Activated effector memory CD4-positive, alpha-beta T cell treated with Interleukin-2 at 50 U/mL for 16 hours (primary cell): Measurements from ENCODE around the gene MYO5A.
"Not testable (repeated sequence)": the region's sequence is repeated elsewhere in the genome, so short reads cannot be mapped to it uniquely, and the experiment has no call there.

Source experiments
- DNase-seq: peaks from one replicate; pipeline ENCODE4 v3.0.0-alpha.2; 2020

The MYO5A gene

GRCh38 chr15:52459701-52460100 is 69.0 kb downstream of the MYO5A start:
- not testable (repeated sequence) for DNase-seq

DNA sequence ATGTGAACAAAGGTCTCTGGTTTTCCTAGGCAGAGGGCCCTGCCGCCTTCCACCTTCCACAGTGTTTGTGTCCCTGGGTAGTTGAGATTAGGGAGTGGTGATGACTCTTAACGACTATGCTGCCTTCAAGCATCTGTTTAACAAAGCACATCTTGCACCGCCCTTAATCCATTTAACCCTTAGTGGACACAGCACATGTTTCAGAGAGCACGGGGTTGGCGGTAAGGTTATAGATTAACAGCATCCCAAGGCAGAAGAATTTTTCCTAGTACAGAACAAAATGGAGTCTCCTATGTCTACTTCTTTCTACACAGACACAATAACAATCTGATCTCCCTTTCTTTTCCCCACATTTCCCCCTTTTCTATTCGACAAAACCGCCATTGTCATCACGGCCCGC is 69.4 kb downstream of the MYO5A start:
- not testable (repeated sequence) for DNase-seq

DNA sequence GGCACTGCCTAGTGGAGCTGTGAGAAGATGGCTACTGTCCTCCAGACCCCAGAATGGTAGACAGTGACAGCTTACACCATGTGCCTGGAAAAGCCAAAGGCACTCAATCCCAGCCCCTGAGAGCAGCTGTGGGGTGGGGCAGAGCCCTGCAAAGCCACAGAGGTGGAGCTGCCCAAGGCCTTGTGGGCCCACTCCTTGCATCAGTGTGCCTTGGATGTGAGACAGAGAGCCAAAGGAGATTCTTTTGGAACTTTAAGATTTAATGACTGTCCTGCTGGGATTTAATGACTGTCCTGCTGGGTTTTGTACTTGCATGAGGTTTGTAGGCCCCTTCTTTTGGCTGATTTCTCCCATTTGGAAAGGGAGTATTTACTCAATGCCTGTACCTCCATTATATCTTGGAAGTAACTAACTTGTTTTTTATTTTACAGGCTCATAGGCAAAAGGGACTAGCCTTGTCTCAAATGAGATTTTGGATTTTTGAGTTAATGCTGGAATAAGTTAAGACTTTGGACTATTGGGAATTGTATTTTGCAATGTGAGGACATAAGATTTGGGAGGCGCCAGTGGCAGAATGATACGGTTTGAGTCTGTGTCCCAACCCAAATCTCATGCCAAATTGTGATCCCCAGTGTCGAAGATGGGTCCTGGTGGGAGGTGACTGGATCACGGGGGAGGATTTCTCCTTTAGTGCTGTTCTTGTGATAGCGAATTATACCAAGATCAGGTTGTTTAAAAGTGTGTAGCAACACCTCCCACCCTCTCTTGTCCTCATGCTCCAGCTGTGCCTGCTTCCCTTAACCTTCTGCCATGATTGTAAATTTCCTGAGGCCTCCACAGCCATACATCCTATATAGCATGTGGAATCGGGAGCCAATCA is 80.4 kb downstream of the MYO5A start:
- DNase-seq, result no peak

- no peak for DNase-seq
These were observed 82.7 kb downstream of the MYO5A start for GRCh38 chr15:52445954-52446353.

DNA sequence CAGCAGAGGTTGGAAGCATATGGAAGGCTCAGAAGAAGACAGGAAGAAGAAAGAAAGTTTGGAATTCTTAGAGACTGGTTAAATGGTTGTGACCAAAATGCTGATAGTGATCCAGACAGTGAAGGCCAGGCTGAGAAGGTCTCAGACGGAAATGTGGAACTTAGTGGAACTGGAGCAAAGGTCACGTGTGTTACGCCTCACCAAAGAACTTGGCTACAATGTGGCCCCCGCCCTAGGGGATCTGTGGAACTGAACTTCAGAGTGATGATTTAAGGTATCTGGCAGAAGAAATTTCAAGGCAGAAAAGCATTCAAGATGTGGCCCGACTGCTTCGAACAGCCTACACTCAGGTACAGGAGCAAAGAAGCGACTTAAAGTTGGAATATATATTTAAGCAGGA is 83.1 kb downstream of the MYO5A start:
- DNase-seq, result no peak

DNA sequence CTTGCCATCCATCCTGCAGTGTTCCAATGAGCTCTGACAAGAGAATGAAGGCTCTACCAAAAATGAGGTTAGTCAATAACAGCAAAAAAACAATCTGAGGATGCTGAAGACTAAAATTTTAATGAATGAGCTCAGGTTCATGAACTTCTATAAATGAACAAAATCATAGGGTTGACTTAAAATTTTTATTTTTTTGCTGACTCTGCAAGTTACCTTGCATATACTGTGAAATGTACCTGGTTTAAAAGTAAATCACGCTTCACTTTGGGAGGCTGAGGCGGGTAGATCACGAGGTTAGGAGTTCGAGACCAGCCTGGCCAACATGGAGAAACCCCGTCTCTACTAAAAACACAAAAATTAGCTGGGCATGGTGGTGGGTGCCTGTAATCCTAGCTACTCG is 85.5 kb downstream of the MYO5A start:
- DNase-seq, result not testable (repeated sequence)

DNA sequence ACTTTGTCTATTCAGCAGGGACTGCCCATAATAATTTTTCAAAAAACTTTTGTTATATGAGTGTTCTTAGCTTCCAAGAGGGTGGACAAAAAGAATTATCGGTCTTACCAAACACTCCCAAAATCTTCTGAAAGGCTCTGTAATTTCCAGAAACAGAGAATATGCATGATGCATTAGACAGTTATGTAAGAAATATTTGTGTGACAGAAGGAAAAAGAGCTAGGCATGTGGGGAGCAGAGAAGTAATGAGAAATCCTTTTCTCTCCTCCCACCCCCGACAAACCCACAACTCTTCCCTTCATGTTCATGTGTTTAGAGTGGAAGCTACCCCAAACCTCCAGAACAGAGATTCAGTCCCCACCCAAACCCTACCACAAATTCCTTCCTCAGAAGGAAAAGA is 86.8 kb downstream of the MYO5A start:
- DNase-seq, result no peak

GRCh38 chr15:52440946-52441345 is 87.7 kb downstream of the MYO5A start:
- no peak for DNase-seq

GRCh38 chr15:52440414-52440813 is 88.3 kb downstream of the MYO5A start:
- DNase-seq, result no peak

- no peak for DNase-seq
These were observed 89.2 kb downstream of the MYO5A start for GRCh38 chr15:52439470-52439869.

GRCh38 chr15:52439042-52439441 is 89.6 kb downstream of the MYO5A start:
- DNase-seq, result not testable (repeated sequence)

DNA sequence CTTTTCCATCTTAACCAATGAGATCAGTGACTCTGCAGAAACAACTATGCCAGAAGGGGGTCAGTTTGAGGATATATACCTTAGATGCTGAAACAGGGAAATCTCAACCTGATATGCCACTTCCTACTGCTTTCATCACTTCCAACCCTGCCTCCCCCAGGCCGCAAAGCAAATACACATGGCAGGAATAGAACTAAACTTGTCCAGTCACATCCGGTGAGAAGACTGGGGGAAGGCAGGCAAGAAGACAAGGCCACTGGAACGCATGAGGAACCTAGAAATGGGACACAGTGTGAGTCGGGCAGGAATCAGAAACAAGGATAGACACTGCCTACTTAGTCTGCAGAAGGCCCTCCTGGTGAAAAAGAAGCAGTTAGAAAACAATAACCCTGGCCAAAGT is 90.6 kb downstream of the MYO5A start:
- no peak for DNase-seq

- DNase-seq, result no peak
These were observed 91.0 kb downstream of the MYO5A start for GRCh38 chr15:52437646-52438045.

GRCh38 chr15:52436981-52437380 is 91.7 kb downstream of the MYO5A start:
- DNase-seq, result no peak

GRCh38 chr15:52434885-52435284 is 93.8 kb downstream of the MYO5A start:
- DNase-seq, result no peak

- DNase-seq, result no peak
These were observed 100.4 kb downstream of the MYO5A start for GRCh38 chr15:52428297-52428696.

- DNase-seq, result no peak
These were observed 100.9 kb downstream of the MYO5A start for GRCh38 chr15:52427804-52428203.

- no peak for DNase-seq
These were observed 103.7 kb downstream of the MYO5A start for GRCh38 chr15:52424856-52425431.

- DNase-seq, result no peak
These were observed 104.8 kb downstream of the MYO5A start for GRCh38 chr15:52423852-52424251.

GRCh38 chr15:52422001-52422400 is 106.7 kb downstream of the MYO5A start:
- no peak for DNase-seq

- DNase-seq, result no peak
These were observed 107.7 kb downstream of the MYO5A start for GRCh38 chr15:52421029-52421428.

GRCh38 chr15:52419494-52419893 is 109.2 kb downstream of the MYO5A start:
- no peak for DNase-seq

- DNase-seq, result no peak
These were observed 110.7 kb downstream of the MYO5A start for GRCh38 chr15:52417957-52418356.

- no peak for DNase-seq
These were observed 111.2 kb downstream of the MYO5A start for GRCh38 chr15:52417521-52417920.

- DNase-seq, result not testable (repeated sequence)
These were observed 112.1 kb downstream of the MYO5A start for GRCh38 chr15:52416566-52416965.
